HepG2 (cell line): ENCODE measurements around the gene CDK5RAP2. TPM values are rescaled to one million over a fixed set of nuclear protein-coding genes. Genes with fewer than 3 reads are reported as not detected.

Experiments used
- EP300 ChIP-seq, 3 experiments: sonication (generic) in 1 of 3; formaldehyde crosslinking in 1 of 3; IDR thresholded peaks; 2 replicates each; pipeline versions ENCODE4 v1.5.1 to v1.6.1; 2011 to 2020; ENCODE audit warnings: low read depth in 2 of 3, low read length in 2 of 3, borderline replicate concordance in 1 of 3, improper control_type of control experiment in 1 of 3, mild to moderate bottlenecking in 1 of 3, missing genetic modification reagents in 1 of 3, moderate library complexity in 1 of 3
- FOXJ3 ChIP-seq: sonication (generic); formaldehyde crosslinking; IDR thresholded peaks from 2 replicates; pipeline ENCODE4 v1.4.0; 2020; ENCODE audit warnings: missing genetic modification reagents, mild to moderate bottlenecking, borderline replicate concordance
- NFAT5 ChIP-seq: sonication (generic); formaldehyde crosslinking; IDR thresholded peaks from 2 replicates; pipeline ENCODE4 v1.4.0; 2020; ENCODE audit warnings: missing genetic modification reagents
- PAWR ChIP-seq: sonication (generic); formaldehyde crosslinking; IDR thresholded peaks from 2 replicates; pipeline ENCODE4 v1.4.0; 2020; ENCODE audit warnings: missing genetic modification reagents, mild to moderate bottlenecking, borderline replicate concordance
- SRY ChIP-seq: sonication (generic); formaldehyde crosslinking; IDR thresholded peaks from 2 replicates; pipeline ENCODE4 v1.8.0; 2022; ENCODE audit warnings: mild to moderate bottlenecking, missing genetic modification reagents
- THYN1 ChIP-seq: sonication (generic); formaldehyde crosslinking; IDR thresholded peaks from 2 replicates; pipeline ENCODE4 v1.8.1; 2023; ENCODE audit warnings: low read depth, mild to moderate bottlenecking, moderate library complexity, missing genetic modification reagents, borderline replicate concordance
- U2AF1 ChIP-seq: fragments of 200-400 bp; formaldehyde crosslinking; optimal IDR thresholded peaks from 2 replicates; pipeline ENCODE3; 2017; ENCODE audit warnings: mild to moderate bottlenecking, low read depth, low read length
- ZMAT5 ChIP-seq: sonication (generic); formaldehyde crosslinking; IDR thresholded peaks from 2 replicates; pipeline ENCODE4 v1.5.0; 2020; ENCODE audit warnings: mild to moderate bottlenecking, low read depth, missing genetic modification reagents, borderline replicate concordance
- ZNF18 ChIP-seq: sonication (generic); formaldehyde crosslinking; IDR thresholded peaks from 2 replicates; pipeline ENCODE4 v1.8.0; 2022; ENCODE audit warnings: mild to moderate bottlenecking, missing genetic modification reagents; ENCODE audit not compliant: insufficient replicate concordance
- ZNF33B ChIP-seq: sonication (generic); formaldehyde crosslinking; IDR thresholded peaks from 2 replicates; pipeline ENCODE4 v1.5.1; 2020; ENCODE audit warnings: mild to moderate bottlenecking, missing genetic modification reagents
- ZNF746 ChIP-seq: sonication (generic); formaldehyde crosslinking; IDR thresholded peaks from 2 replicates; pipeline ENCODE4 v1.8.0; 2022; ENCODE audit warnings: mild to moderate bottlenecking, missing genetic modification reagents
- polyA plus RNA-seq, 8 experiments: library from polyadenylated mRNA; depleted of rRNA in 3 of 8; stranded (reverse) in 7 of 8; unstranded in 1 of 8; fragments of >200 nt; fragmentation: Illumina TruSeq in 4 of 8; extraction: Trizol in 4 of 8; gene quantifications; 2 replicates each; pipeline versions ENCODE4 v1.2.1 to v1.2.3, GENCODE V29; 2011 to 2016; ENCODE audit warnings: low read depth in 4 of 8, missing spikeins in 1 of 8, mixed read lengths in 1 of 8; ENCODE audit not compliant: insufficient read depth in 1 of 8
- total RNA-seq, 5 experiments: library from RNA; depleted of rRNA; stranded (reverse); fragments of >200 nt; fragmentation: Illumina TruSeq; extraction: Trizol; gene quantifications; 2 replicates each; pipeline ENCODE4 v1.2.3, GENCODE V29; 2016; ENCODE audit warnings: low read depth in 1 of 5
- TF ChIP-seq, protein P1 (sequence below): sonication (generic); formaldehyde crosslinking; IDR thresholded peaks from 2 replicates; pipeline ENCODE4 v1.4.0; 2020; ENCODE audit warnings: missing genetic modification reagents, borderline replicate concordance
- TF ChIP-seq, protein P2 (sequence below): sonication (generic); formaldehyde crosslinking; IDR thresholded peaks from 2 replicates; pipeline ENCODE4 v1.4.0; 2020; ENCODE audit warnings: missing genetic modification reagents, borderline replicate concordance

The CDK5RAP2 gene
- total and polyA plus RNA-seq, 2 of the 13 experiments (the other 11 are each of a cell fraction or from before 2014, with no cell fraction given) = 31.8 to 42.2 TPM

GRCh38 chr9:120387257-120388002 is 192.5 kb downstream of the CDK5RAP2 start (continued):
- TF ChIP-seq, protein P1, sequence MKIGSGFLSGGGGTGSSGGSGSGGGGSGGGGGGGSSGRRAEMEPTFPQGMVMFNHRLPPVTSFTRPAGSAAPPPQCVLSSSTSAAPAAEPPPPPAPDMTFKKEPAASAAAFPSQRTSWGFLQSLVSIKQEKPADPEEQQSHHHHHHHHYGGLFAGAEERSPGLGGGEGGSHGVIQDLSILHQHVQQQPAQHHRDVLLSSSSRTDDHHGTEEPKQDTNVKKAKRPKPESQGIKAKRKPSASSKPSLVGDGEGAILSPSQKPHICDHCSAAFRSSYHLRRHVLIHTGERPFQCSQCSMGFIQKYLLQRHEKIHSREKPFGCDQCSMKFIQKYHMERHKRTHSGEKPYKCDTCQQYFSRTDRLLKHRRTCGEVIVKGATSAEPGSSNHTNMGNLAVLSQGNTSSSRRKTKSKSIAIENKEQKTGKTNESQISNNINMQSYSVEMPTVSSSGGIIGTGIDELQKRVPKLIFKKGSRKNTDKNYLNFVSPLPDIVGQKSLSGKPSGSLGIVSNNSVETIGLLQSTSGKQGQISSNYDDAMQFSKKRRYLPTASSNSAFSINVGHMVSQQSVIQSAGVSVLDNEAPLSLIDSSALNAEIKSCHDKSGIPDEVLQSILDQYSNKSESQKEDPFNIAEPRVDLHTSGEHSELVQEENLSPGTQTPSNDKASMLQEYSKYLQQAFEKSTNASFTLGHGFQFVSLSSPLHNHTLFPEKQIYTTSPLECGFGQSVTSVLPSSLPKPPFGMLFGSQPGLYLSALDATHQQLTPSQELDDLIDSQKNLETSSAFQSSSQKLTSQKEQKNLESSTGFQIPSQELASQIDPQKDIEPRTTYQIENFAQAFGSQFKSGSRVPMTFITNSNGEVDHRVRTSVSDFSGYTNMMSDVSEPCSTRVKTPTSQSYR (CRISPR knock-in tag) = no peak
- no peak for TF ChIP-seq ZNF18
- no peak for TF ChIP-seq PAWR (CRISPR knock-in tag)
- TF ChIP-seq ZNF746 (CRISPR knock-in tag) = no peak
- no peak; the same call in 1 of the 2 replicates for TF ChIP-seq ZNF33B
- TF ChIP-seq U2AF1 = no peak
- no peak for TF ChIP-seq ZMAT5 (CRISPR knock-in tag)
- TF ChIP-seq FOXJ3 (CRISPR knock-in tag) = no peak
- no peak for TF ChIP-seq EP300 (IDR thresholded peaks at IDR 0.05; ENCODE audit: low read depth in 2 of 2, low read length in 2 of 2)
- 0 out of 2 replicates have a peak, but pooled peaks have one; percentile 49 for TF ChIP-seq EP300 (CRISPR knock-in tag; IDR thresholded peaks at IDR 0.05; ENCODE audit: borderline replicate concordance)
- TF ChIP-seq THYN1 (CRISPR knock-in tag) = no peak
- TF ChIP-seq SRY (CRISPR knock-in tag) = no peak
- TF ChIP-seq NFAT5 (CRISPR knock-in tag) = no peak
- TF ChIP-seq, protein P2, sequence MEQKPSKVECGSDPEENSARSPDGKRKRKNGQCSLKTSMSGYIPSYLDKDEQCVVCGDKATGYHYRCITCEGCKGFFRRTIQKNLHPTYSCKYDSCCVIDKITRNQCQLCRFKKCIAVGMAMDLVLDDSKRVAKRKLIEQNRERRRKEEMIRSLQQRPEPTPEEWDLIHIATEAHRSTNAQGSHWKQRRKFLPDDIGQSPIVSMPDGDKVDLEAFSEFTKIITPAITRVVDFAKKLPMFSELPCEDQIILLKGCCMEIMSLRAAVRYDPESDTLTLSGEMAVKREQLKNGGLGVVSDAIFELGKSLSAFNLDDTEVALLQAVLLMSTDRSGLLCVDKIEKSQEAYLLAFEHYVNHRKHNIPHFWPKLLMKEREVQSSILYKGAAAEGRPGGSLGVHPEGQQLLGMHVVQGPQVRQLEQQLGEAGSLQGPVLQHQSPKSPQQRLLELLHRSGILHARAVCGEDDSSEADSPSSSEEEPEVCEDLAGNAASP (CRISPR knock-in tag) = peak; percentile 57; the same call in 1 of the 2 replicates
